ENCODE data around the gene MSANTD3.
"Not testable (repeated sequence)": the region's sequence is repeated elsewhere in the genome, so short reads cannot be mapped to it uniquely, and the experiment has no call there.

The MSANTD3 gene

DNA sequence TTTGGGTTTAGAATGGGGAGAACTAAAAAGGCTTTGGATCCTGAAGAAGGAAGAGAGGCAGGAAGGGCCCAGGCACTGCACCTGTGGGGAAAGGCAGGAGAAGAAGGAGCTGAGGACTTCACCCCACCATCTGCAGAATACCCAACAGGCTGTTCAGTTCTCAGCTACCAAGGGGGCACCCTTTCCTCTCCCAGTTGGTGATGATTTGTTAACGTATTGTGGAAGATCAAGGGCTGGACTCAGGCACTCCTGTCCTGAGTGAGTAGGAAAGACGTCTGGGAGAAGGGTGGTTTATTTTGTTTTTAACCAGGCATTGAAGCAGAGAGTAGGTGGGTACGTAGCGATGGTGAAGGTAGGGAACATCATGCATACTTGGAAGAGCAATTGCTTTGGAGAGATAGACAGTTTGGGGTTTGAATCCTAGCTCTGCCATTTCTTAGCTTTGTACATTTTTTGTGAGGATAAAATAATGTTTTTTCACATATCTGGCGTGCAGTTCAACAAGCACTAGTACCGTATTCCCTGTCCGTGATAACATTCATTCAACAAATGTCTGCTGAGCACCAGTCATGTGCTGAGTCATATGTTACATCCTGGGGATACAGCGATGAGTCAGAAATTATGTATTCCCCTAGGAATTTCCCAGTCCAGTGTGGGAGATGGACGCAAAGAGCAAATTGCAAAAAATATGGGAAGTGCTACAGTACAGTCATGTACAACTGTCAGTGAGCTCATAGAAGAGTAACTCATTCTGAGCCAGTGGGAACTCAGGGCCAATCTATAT, 2.1 kb downstream of the MSANTD3 start:
- no peak for DNase-seq (ENCODE audit: low read depth)

DNA sequence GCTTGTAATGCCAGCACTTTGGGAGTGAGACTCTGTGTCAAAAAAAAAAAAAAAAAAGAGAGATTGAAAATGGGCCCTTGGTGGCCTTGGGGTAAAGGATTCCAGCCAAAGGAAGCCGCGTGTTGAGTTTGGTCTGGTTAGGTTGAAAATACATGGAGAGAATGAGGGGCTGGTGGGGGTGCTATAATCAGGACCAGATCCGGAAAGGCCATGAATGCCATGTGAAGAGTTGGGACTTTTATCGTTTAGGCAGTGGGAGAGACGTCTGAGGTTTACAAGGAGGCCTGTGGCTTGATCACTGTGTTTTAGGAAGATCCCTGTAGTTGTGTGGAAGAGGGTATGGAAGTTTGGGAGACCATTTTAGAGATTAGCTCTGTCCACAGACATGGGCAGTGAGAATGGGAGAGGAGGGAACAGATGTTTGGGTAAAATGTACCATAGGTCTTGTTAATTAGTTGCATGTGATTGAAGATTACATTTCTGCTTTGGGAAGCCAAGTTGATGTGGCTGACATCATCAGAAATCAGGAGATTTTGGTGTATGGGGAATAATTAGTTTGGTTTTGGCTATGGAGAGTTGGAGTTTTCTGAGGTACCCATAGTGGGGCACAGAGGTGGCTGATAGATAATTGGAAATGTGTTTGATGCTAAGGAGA, 3.5 kb downstream of the MSANTD3 start:
- DNase-seq (ENCODE audit: low read depth), result no peak

DNA sequence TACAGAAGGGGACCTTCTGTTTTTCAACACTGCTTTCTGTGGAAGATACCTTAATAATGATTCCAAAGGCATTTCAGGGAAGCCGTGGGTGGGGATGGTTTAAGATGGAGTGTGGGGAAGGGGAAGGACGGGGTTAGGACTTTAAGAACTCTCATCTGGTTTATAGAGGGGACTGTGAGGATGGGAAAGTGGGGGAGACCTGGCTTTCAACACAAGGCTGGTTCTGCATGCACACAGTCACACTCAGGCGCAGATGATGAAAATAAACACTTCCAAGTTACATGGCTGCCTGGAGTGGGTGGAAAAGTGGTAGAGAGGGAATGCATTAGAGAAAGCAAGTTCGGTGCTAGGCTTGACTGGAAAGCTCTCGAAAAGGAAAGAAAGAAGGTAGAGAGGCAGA, 4.9 kb downstream of the MSANTD3 start:
- no peak for DNase-seq (ENCODE audit: low read depth)

DNA sequence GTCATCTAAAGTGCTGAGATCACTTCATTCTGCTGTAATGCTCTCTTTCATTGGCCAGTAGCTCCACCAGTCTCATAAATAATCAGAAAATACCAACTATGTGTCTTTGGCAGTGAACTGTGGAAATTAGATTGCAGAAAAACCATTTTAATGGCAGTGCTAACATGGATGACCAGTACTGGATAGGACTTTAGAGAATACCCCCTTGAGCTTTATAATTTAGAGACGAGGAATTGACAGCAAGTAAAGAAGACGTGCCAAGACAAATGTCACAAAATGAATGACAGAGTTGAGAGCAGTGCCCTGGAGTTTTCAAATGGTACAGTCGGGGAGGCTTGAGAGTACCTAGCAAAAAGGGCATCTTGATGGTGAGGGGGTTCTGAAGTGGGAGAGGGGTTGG, 5.8 kb downstream of the MSANTD3 start:
- DNase-seq (ENCODE audit: low read depth), result no peak

DNA sequence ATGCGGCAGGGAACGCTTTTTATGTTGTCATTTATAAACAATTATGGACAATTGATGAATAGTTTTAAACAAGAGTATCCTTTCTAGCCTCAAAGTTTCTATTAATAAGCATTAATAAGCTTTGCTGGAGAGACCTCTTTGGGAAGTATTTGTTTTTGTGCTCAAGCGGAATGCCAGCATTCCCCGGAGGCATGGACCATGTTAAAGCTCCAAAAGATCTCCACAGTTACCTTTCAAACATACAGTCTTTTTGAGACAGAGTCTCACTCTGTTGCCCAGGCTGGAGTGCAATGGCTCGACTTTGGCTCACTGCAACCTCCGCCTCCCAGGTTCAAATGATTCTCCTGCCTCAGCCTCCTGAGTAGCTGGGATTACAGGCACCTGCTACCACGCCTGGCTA, 9.6 kb downstream of the MSANTD3 start:
- DNase-seq (ENCODE audit: low read depth), result no peak

DNA sequence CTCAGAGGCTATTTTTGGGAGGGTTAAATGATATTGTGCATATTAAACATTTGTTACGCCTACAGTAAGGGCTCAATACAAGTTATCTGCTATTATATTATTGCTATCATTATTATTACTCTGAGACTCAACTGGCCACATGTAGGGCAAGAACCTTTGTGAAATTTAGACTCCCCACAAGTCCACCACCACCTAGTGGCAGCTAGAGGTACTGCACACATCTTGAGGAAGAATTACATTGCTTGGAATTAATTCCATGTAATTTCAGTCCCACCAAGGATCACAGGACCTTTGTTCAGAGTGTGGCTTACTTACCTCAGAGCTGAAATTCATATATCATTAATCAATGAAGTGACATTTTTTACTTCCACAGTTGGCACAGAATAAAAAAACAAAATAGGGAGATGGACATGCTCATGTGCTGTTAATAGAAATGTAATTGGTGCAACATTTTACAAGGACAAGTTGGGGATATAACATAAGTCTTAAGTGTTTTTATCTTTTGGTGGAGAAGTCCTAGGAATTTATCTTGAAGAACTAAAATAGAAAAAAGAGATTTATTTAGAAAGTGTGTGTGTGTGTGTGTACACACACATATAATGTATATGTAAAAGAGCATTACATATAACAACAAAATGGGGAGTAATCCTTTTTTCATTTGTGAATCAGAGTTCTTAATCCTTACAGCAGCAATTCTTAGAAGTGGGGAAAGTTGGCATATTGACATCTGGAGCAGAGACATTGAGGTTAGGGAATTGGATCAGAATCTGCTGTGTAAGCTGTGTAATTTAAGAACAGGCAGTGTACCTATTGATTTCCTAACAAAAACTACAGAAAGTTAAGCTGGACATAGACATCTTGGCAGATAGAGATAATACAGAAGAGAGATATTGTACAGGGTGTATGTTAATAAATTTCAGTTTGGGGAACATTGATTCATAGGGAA, 11.2 kb downstream of the MSANTD3 start:
- DNase-seq (ENCODE audit: low read depth), result peak; percentile 50

DNA sequence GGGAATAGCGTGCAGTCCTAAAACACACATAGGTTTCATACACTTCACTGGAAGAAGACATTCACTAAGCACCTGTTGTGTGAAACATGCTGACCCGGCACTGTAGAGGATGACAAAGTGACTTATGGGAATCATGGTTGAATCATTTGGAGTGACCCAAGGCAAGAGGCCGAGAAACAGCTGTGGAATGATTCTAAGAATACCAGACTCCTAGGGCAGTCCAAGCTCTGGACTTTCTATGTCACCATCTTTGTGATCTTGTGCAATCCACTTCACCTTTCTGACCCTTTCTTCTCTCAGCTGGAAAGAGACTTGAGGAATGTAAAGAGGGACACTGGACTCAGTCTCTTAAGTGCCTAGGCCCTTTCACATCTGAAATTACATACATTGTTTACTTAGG, 13.1 kb downstream of the MSANTD3 start:
- DNase-seq (ENCODE audit: low read depth), result no peak

DNA sequence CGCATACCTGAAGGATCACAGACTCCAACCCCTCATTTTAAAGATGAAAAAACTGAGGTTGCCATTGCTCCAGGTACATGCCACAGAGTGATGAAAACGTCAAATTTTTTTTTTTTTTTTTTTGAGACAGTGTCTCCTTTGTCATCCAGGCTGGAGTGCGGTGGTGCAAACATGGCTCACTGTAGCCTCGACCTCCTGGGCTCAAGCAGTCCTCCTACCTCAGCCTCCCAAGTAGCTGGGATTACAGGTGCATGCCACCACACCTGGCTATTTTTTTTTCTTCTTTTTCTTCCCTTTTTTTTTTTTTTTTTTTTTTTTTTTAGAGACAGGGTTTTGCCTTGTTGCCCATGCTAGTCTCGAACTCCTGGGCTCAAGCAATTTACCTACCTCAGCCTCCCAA, 13.5 kb downstream of the MSANTD3 start:
- DNase-seq (ENCODE audit: low read depth), result not testable (repeated sequence)

DNA sequence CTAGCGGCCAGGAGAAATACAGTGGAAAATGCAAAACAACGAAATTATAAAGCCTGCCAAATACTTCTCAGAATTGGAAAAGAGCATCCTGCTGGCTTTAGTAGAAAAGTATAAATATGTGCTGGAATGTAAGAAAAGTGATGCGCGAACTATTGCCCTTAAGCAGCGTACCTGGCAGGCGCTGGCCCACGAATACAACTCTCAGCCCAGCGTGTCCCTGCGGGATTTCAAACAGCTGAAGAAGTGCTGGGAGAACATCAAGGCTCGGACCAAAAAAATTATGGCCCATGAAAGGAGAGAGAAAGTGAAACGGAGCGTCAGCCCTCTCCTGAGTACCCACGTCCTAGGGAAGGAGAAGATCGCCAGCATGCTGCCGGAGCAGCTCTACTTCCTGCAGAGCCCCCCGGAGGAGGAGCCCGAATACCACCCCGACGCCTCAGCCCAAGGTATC, 15.0 kb downstream of the MSANTD3 start:
- no peak for DNase-seq (ENCODE audit: low read depth)

DNA sequence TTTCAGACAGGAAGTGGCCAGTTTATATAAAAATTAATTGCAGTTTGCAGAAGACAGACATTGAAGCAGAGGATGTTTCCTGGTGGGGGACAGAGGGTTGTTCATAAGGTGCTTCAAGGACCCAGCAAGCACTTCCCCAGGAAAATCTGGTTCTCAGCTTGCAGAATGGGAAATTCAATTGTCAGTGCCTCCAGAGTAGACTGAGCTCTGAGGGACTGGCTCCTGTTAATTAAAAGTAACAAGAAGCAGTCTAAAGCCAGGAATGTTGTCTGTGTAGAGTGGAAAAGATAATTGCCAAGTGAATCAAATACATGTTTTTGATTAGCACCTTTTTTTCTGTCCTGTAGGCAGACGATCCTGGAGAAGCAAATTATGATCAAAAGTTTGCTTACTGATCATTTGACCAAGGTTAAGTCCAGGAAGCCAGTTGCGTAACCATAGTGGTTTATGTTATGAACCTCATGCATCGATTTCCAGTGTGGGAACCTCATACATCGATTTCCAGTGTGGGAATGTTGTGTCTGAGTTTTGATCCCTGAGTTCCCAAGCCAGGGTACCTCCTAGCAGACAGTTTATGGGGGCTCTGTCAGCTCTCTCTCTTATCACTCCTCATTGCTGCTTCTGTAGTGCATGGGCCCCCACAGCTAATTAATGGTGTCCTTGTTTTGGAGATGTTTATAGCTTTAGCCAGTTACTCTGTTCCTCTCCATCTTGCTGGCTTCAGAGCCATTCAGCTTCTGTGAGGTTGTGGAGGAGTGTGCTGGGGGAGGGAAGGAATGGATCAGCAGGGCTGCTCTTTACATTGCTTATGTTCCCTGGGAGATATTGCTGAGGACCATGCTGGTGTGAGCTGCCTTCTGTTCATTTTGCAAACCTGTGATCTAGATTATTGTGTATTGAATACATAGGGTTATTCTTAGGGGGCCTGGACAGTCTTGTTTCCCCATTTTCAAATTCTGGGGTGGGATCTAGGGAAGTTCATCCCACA, 17.1 kb downstream of the MSANTD3 start:
- no peak for DNase-seq (ENCODE audit: low read depth)

DNA sequence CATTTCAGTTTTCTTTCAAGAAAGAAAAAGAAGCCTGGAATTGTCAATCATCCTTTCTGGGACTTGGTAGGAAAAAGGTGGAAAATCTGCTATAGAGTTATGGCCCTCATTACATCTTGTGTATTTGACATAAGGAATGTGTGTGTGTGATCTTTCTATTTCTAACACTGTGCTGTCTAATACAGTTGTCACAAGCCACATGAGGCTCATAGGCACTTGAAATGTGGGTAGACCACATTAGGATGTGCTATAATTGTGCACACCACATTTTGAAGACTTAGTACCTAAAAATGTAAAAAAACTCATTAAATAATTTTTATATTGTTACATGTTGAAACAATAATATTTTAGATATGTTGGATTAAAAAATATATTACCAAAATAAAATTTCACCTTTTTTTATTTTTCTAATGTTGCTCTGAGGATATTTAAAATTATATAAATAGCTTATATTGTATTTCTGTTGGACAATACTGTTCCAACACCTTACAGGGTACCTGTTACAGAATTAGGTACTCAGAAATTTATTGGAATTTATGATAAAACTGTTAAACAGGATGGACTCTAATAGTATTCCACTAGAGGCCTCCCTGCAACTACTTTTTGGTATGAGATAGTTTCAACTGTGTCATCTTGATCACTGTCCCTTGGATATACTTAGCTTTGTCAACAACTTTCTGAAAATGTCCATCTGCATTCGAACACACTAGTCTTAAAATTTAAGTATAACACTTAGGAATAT, 18.4 kb downstream of the MSANTD3 start:
- no peak for DNase-seq (ENCODE audit: low read depth)

DNA sequence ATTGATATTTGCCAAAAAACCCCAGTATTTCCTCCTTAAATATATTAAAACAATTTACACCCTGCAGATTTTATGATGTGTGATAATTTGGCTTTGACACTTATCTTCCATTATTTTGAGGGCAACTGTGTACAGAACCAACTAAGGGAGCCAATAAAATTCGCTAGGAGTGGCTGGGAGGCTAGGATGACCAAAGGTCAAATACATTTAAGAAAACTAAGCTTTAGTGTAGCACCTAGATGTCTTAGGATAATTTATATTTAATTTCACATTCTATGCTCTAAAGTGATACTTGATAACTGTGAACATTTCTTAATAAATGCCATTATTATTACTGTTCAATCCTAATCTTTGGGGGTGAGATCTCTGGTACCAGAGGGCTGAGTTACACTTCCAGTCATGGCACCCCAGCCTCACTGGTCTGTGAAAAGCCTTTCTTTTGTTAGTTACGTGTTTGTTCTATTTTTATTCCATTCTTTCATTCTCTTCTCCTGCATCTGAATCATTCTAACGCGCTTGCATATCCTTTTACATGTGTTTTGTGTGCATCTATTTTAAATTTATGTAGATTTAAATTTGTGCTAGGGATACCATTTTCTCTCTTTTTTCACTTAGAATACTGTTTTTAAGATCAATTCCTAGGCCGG, 19.1 kb downstream of the MSANTD3 start:
- no peak for DNase-seq (ENCODE audit: low read depth)

DNA sequence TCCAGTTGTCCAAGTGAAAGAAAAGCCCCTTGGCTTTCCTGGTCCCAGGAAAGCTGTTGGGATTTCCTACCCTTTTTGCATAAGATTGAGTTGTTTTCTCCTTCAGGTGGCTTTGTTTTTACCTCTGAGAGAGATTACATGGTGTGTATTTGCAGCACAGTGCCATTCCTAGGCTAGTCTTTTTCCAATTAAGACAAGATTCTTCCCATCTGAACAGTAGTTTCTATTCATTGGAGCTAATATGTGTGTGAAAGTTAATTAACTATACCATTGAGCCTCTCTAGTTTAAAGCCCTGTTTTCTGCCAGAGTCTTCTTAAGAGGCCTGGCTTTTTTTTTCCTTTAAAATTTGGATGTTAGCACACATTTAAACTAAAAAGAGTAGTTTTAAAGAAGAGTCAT, 20.1 kb downstream of the MSANTD3 start:
- no peak for DNase-seq (ENCODE audit: low read depth)

DNA sequence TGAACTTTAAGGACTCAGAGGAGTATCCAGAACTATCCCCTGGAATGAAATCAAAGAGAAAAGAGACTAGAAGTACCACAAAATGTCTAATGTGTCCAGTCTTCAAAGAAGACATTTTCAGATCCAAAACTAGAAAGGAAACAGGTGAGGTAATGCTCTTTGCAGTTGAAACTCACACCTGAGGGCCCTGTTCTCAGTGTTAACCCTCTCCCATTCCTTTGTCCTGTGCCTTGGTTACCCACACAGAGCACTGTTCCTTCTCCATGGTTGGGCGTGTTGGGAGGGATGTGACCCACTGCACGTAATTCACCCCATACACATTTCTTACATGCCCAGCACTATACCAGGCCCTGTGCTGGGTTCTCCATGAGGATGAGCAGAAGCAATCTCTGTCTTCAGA, 21.3 kb downstream of the MSANTD3 start:
- DNase-seq (ENCODE audit: low read depth), result no peak

DNA sequence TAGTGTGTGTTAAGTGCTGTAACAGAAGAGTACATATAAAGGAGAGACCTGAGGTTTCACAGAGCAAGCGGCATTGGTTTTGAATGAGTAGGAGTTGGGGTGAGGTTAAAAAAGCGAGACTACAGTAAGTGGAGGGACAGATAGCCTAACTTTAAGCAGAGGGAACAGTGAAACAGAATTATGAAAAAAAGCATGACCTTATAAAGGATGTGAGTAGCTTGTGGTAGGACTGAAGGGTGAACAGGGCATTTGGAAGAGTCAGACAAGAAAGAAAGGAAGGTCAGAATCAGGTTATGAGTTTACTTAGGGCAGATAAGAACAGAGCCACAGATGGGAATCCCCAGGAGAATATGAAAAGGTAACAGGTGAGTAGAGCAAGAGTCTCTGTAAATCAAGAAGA, 22.5 kb downstream of the MSANTD3 start:
- no peak for DNase-seq (ENCODE audit: low read depth)

DNA sequence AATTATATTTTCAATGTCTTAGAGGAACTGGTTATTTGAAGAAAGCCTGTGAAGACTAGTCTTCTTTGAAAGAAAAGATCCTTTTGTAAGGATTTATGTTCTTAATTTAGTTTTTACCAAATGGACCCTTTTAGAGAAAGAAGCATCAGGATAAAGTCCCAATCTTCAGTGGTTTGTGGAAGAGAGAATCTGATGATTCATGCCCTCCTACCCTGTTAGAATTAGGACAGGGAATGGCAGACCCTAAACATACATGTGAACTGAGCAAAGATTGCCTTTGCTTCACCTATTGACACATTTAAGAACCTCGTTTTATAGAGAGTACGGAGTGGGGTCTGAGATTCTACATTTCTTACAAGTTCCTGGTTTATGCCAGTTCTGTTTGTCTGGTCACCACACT, 26.0 kb downstream of the MSANTD3 start:
- DNase-seq (ENCODE audit: low read depth), result no peak

DNA sequence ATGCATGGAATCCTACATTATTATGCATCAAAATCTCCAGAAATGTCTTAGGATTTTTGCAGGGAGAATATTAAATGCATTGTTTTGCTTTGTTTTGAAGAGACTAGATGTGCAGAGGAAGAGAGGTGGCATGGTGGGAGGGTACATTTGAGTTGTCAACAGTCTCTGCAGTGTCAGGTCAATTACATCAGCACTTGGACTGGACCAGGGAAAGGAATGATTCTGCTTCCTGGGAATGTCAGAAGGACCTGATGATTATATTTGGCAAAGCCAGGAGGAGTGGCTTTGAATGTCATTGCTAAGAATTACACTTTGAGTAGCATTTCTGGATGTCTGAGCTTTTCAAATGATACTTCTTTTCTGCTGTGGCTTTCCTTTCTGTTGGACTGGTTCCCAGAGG, 28.5 kb downstream of the MSANTD3 start:
- no peak for DNase-seq (ENCODE audit: low read depth)

DNA sequence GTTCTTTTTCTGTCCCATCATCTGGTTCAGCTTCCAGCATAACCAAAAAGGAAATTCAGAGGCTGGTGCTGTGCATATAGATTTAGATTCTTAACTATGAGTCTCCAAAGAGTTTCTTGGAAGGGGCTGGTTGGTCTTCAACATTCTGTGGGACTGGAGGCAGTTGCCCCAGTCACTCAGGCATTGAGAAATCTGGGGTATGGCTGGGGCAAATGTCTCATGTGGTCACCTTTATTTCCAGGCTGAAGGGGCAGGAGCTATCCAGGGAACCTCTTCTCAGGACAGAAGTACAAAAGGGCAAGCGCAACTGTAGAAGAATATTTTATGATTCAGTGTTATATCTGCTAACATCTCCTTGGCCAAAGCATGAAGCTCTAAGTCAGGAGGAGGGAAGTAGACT, 30.6 kb downstream of the MSANTD3 start:
- no peak for DNase-seq (ENCODE audit: low read depth)

DNA sequence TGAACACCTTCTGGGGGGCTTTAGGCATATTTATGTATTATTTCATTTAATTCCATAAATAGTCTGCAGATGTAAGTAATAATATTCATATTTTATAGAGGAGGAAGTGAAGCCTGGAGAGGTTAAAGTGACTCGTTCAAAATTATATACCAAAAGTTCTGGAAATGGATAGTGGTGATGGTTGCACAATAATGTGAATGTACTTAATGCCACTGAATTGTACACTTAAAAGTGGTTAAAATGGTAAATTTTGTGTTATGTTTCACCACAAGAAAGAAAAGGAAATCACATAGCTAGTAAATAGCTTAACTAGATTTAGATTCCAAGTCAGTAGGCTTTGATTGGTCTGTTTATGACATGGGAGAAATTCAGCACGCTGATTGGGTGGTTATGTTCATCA, 33.0 kb downstream of the MSANTD3 start:
- DNase-seq (ENCODE audit: low read depth), result no peak

DNA sequence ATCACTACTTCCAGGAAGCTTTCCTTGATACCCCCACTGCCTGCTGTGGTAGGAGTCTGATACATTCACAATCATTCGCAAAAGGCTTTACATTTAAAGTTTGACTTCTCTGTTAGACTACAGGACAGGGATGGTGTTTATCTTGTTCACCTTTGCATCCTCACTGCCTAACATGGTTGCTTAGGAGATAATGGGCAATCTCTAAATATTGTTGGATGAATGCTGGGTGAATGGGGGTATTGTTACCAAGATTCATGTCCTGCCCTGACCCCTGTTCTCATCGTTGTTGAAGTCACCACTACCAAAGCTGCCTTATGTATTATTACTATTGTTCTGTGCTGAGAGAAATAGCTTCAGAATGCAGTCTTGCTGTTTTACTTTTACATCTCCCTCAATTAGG, 38.3 kb downstream of the MSANTD3 start:
- DNase-seq (ENCODE audit: low read depth), result no peak

Data from T follicular helper cell (primary cell).